Spinal cord (tissue), 10 donors: ENCODE data around the gene RAB4A. TPM values are rescaled to one million over a fixed set of nuclear protein-coding genes. Genes with fewer than 3 reads are reported as not detected.

Experiments used
- DNase-seq, 6 donors: peaks; one replicate each; pipeline versions ENCODE4 v3.0.0 to v3.0.0-alpha.2; 2013 to 2015; ENCODE audit warnings: low spot score in 6 of 6, low read depth in 4 of 6
- H3K27ac ChIP-seq: one replicate; pipeline ENCODE4 v1.5.1; 2013; ENCODE audit warnings: low read depth, low read length, control low read depth
- H3K27me3 ChIP-seq: one replicate; pipeline ENCODE4 v1.6.1; 2013; ENCODE audit warnings: low read length; ENCODE audit not compliant: control insufficient read depth, insufficient read depth
- H3K36me3 ChIP-seq: one replicate; pipeline ENCODE4 v1.6.1; 2013; ENCODE audit warnings: low read length; ENCODE audit not compliant: control insufficient read depth, insufficient read depth
- H3K4me1 ChIP-seq: one replicate; pipeline ENCODE4 v1.6.1; 2013; ENCODE audit warnings: low read length; ENCODE audit not compliant: control insufficient read depth, insufficient read depth
- H3K4me3 ChIP-seq: one replicate; pipeline ENCODE4 v1.5.1; 2013; ENCODE audit warnings: low read depth, low read length, control low read depth
- H3K9me3 ChIP-seq: one replicate; pipeline ENCODE4 v1.6.1; 2013; ENCODE audit warnings: low read length; ENCODE audit not compliant: control insufficient read depth, insufficient read depth
- WGBS: methylation state at CpG from one replicate; pipeline ENCODE4 v1.1.5; 2013; ENCODE audit warnings: missing lambda C conversion rate; ENCODE audit not compliant: insufficient coverage; 5-methylcytosine and 5-hydroxymethylcytosine counted together
- polyA plus RNA-seq, 2 donors: library from polyadenylated mRNA; unstranded; fragments of 120-200 nt; gene quantifications; one replicate each; pipeline ENCODE4 v1.2.1, GENCODE V29; 2013; ENCODE audit not compliant: insufficient read length in 2 of 2
- total RNA-seq, 2 donors: library from RNA; depleted of rRNA in 1 of 2; stranded (reverse); fragments of 120-200 nt in 1 of 2; fragments of >200 nt in 1 of 2; gene quantifications; one replicate each; pipeline versions ENCODE4 v1.2.3 to v1.2.4, GENCODE V29; 2013 to 2014
- donor health status: healthy.

RAB4A gene
- total and polyA plus RNA-seq, 4 donors: 42.6 to 82.2 (median 58.5) TPM

- Histone ChIP-seq H3K9me3 (no peaks in the 10 kb centered on the region), H3K27ac (no peak overlapping the region), H3K4me1 (peaks cover 17% of the 10 kb centered on the region), H3K36me3 (no peaks in the 10 kb centered on the region), H3K4me3 (no peak overlapping the region), H3K27me3 (no peaks in the 10 kb centered on the region)
- 36% methylated on average over 9 of the region's 13 CpGs for WGBS
- DNase-seq: peak in 2 of 6 donors; percentile 21 to 40
Observed at GRCh38 chr1:229253151-229253974, 17.5 kb upstream of the RAB4A start.

DNA sequence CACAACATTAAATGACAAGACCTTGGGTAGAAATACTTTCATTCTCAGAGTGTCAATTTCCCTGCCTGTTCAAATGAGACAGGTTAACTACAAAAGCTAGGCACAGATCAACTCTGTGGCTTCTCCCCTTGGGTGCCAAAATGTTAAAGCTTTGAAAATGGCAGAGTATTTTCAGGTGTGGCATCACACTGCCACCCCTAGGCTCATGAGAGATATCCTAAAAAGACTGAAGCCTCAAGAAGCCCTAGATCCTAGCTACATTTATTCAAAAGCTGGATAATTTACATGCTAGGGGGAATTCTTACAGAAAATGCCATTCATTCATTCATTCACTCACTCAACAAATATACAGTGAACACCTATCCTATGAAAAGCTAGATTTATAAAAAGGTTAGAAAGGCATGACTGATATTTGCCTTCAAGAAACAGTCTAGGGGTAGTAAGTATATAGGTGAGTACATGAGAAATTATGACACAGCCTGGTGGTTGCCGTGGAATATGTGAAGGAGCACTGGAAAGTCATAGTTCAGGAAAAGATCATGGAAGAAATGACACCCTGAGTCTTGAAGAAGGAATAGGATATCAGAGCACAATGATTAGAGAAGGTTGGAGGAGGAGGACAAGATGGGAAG is 15.9 kb upstream of the RAB4A start:
- no peaks in the 10 kb centered on the region for H3K9me3 ChIP-seq
- no peaks in the 10 kb centered on the region for H3K36me3 ChIP-seq
- H3K4me1 ChIP-seq: peaks cover 17% of the 10 kb centered on the region
- peak in 2 of 6 donors; percentile 80 to 90 for DNase-seq
- WGBS: 89% methylated on average over 1 of the region's 1 CpG
- no peak overlapping the region for H3K27ac ChIP-seq
- H3K27me3 ChIP-seq: no peaks in the 10 kb centered on the region
- H3K4me3 ChIP-seq: no peak overlapping the region

- H3K27ac ChIP-seq: no peak overlapping the region
- no peak overlapping the region for H3K4me3 ChIP-seq
- peak in 5 of 6 donors; percentile 68 to 93 (median 70) for DNase-seq
- no peaks in the 10 kb centered on the region for H3K36me3 ChIP-seq
- H3K4me1 ChIP-seq: no peaks in the 10 kb centered on the region
- WGBS: 50% methylated on average over 2 of the region's 4 CpGs
- no peaks in the 10 kb centered on the region for H3K27me3 ChIP-seq
- no peaks in the 10 kb centered on the region for H3K9me3 ChIP-seq
Observed at GRCh38 chr1:229258031-229258756, 12.7 kb upstream of the RAB4A start.

- Histone ChIP-seq H3K36me3 (no peaks in the 10 kb centered on the region), H3K4me3 (no peak overlapping the region), H3K4me1 (no peaks in the 10 kb centered on the region), H3K27me3 (no peaks in the 10 kb centered on the region), H3K9me3 (no peaks in the 10 kb centered on the region), H3K27ac (no peak overlapping the region)
- DNase-seq: peak in 1 of 6 donors; percentile 35
- WGBS: 33% methylated on average over 1 of the region's 5 CpGs
Observed at GRCh38 chr1:229258757-229259060, 12.2 kb upstream of the RAB4A start.

DNA sequence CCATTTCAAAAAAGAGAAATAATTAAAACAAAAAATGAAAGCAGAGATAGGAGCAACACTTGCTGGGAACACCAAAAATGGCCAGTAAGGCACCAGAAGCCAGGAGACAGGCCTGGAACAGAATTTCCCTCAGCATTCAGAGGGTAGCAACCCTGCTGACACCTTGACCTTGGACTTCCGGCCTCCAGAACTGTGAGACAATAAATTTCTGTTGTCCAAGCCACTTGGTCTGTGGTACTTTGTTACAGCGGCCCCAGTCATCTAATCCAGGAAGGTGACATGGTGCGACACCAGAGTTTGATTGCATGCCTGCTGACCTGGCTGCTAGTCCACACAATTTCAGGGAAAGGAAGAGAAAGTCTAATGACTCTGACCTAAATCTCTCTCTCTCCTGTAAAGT is 10.6 kb upstream of the RAB4A start:
- no peak for DNase-seq
- Histone ChIP-seq H3K27ac (no peak overlapping the region), H3K4me1 (no peaks in the 10 kb centered on the region), H3K36me3 (peaks cover 2% of the 10 kb centered on the region), H3K27me3 (no peaks in the 10 kb centered on the region), H3K9me3 (no peaks in the 10 kb centered on the region), H3K4me3 (no peak overlapping the region)
- 67% methylated on average over 3 of the region's 3 CpGs for WGBS

DNA sequence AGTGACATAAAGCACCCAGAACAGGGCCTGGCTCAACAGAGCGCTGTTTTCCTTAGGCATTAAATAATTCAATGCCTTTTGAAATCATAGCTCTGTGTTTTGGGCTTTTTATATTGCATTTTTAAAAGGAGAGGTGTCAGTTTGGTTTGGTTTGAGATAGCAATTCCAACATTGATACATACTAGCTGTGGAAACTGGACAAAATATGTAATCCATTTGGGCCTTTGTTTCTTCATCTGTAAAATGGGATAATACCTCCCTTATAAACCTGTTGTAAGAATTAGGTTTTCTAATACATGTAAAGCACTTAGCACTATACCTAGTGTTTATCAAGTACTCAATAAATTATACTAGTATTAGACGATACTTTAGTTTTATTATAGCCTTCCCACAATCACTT is 8.7 kb upstream of the RAB4A start:
- Histone ChIP-seq H3K36me3 (peaks cover 2% of the 10 kb centered on the region), H3K4me3 (no peak overlapping the region), H3K4me1 (no peaks in the 10 kb centered on the region), H3K27me3 (no peaks in the 10 kb centered on the region), H3K9me3 (no peaks in the 10 kb centered on the region), H3K27ac (no peak overlapping the region)
- no peak for DNase-seq
- no CpG with 5 or more reads among the region's 2 CpGs for WGBS

- H3K27ac ChIP-seq: no peak overlapping the region
- no peaks in the 10 kb centered on the region for H3K4me1 ChIP-seq
- no peak overlapping the region for H3K4me3 ChIP-seq
- H3K36me3 ChIP-seq: peaks cover 2% of the 10 kb centered on the region
- DNase-seq: no peak
- H3K9me3 ChIP-seq: no peaks in the 10 kb centered on the region
- no peaks in the 10 kb centered on the region for H3K27me3 ChIP-seq
Observed at GRCh38 chr1:229263254-229263653, 7.7 kb upstream of the RAB4A start.

GRCh38 chr1:229264068-229264467 is 6.8 kb upstream of the RAB4A start:
- Histone ChIP-seq H3K4me1 (no peaks in the 10 kb centered on the region), H3K27ac (no peak overlapping the region), H3K27me3 (no peaks in the 10 kb centered on the region), H3K9me3 (no peaks in the 10 kb centered on the region), H3K4me3 (no peak overlapping the region), H3K36me3 (peaks cover 2% of the 10 kb centered on the region)
- WGBS: 91% methylated on average over 6 of the region's 7 CpGs
- DNase-seq: no peak

- Histone ChIP-seq H3K27me3 (no peaks in the 10 kb centered on the region), H3K4me1 (no peaks in the 10 kb centered on the region)
- WGBS: 96% methylated on average over 3 of the region's 5 CpGs
Observed at GRCh38 chr1:229264487-229264886, 6.4 kb upstream of the RAB4A start.

More at GRCh38 chr1:229264487-229264886, 6.4 kb upstream of the RAB4A start:
- H3K36me3 ChIP-seq: peaks cover 2% of the 10 kb centered on the region
- H3K27ac ChIP-seq: no peak overlapping the region
- DNase-seq: no peak
- no peak overlapping the region for H3K4me3 ChIP-seq
- H3K9me3 ChIP-seq: no peaks in the 10 kb centered on the region
